Activated T-helper 1 cell treated with anti-CD3 and anti-CD28 coated beads, Interleukin-12 subunit alpha, Interleukin-12 subunit beta, Interleukin-2, Interleukin-4 antibody, amounts not matched to agents 30 ng/mL and 10 ng/mL and 1 ng/mL, durations not matched to agents 14 hours and 24 hours and 36 hours (primary cell): ENCODE measurements around the gene DSCAML1. TPM values are rescaled to one million over a fixed set of nuclear protein-coding genes. Genes with fewer than 3 reads are reported as not detected.
A peak's percentile ranks its signal among the peaks of the same experiment; 100 is the strongest.

Experiments used
- DNase-seq: peaks from one replicate; pipeline ENCODE4 v3.0.0; 2021; ENCODE audit warnings: low spot score
- H3K27ac Mint-ChIP-seq: one replicate; pipeline ENCODE4 v1.8.0; 2021; ENCODE audit warnings: mild to moderate bottlenecking, mixed read lengths
- H3K27me3 Mint-ChIP-seq: one replicate; pipeline ENCODE4 v1.8.0; 2022; ENCODE audit warnings: mild to moderate bottlenecking, moderate library complexity, mixed read lengths; ENCODE audit not compliant: insufficient read depth
- H3K36me3 Mint-ChIP-seq: one replicate; pipeline ENCODE4 v1.8.0; 2021; ENCODE audit warnings: low read depth, mixed read lengths
- H3K4me1 Mint-ChIP-seq: one replicate; pipeline ENCODE4 v1.8.0; 2021; ENCODE audit warnings: low read depth, mixed read lengths
- H3K4me3 Mint-ChIP-seq: one replicate; pipeline ENCODE4 v1.8.0; 2021; ENCODE audit warnings: mild to moderate bottlenecking, moderate library complexity, mixed read lengths
- H3K9me3 Mint-ChIP-seq: one replicate; pipeline ENCODE4 v1.8.0; 2021; ENCODE audit warnings: mixed read lengths
- intact Hi-C: fragments of 100-400 bp; cut with micrococcal nuclease; formaldehyde crosslinking; loops from one replicate; pipeline ENCODE4 v1.15.1; 2024
- total RNA-seq: library from RNA; stranded (reverse); gene quantifications from 2 replicates; pipeline ENCODE4 v1.2.3, GENCODE V29; 2022

The DSCAML1 gene
- total RNA-seq, 1 donor from 2014 or later = not detected

- Mint-ChIP-seq H3K9me3 (no peaks in the 10 kb centered on the region), H3K4me1 (no peaks in the 10 kb centered on the region), H3K4me3 (no peak overlapping the region), H3K36me3 (no peaks in the 10 kb centered on the region), H3K27me3 (no peaks in the 10 kb centered on the region), H3K27ac (no peak overlapping the region)
- DNase-seq = no peak
- intact Hi-C loops = no loop called here
Observed at GRCh38 chr11:117470576-117470975, 326.4 kb downstream of the DSCAML1 start.

- DNase-seq = no peak
- no peaks in the 10 kb centered on the region for H3K9me3 Mint-ChIP-seq
- no peaks in the 10 kb centered on the region for H3K36me3 Mint-ChIP-seq
- H3K27ac Mint-ChIP-seq = no peak overlapping the region
- H3K4me3 Mint-ChIP-seq = no peak overlapping the region
- no peaks in the 10 kb centered on the region for H3K4me1 Mint-ChIP-seq
- intact Hi-C loops = no loop called here
- H3K27me3 Mint-ChIP-seq = no peaks in the 10 kb centered on the region
Observed at GRCh38 chr11:117468888-117469287, 328.1 kb downstream of the DSCAML1 start.

GRCh38 chr11:117467770-117468169 lies 329.2 kb downstream of the DSCAML1 start:
- Mint-ChIP-seq H3K36me3 (no peaks in the 10 kb centered on the region), H3K4me1 (no peaks in the 10 kb centered on the region), H3K27ac (no peak overlapping the region), H3K27me3 (no peaks in the 10 kb centered on the region), H3K4me3 (no peak overlapping the region), H3K9me3 (no peaks in the 10 kb centered on the region)
- DNase-seq = no peak
- intact Hi-C loops = no loop called here

GRCh38 chr11:117466966-117467365 lies 330.1 kb downstream of the DSCAML1 start:
- peaks cover 2% of the 10 kb centered on the region for H3K27me3 Mint-ChIP-seq
- no peak overlapping the region for H3K27ac Mint-ChIP-seq
- H3K4me1 Mint-ChIP-seq = no peaks in the 10 kb centered on the region
- no peak for DNase-seq
- H3K4me3 Mint-ChIP-seq = no peak overlapping the region
- H3K9me3 Mint-ChIP-seq = no peaks in the 10 kb centered on the region
- intact Hi-C loops = no loop called here
- H3K36me3 Mint-ChIP-seq = no peaks in the 10 kb centered on the region

GRCh38 chr11:117465236-117465997 lies 331.6 kb downstream of the DSCAML1 start:
- Mint-ChIP-seq H3K4me3 (no peak overlapping the region), H3K27me3 (peaks cover 2% of the 10 kb centered on the region), H3K27ac (no peak overlapping the region), H3K36me3 (no peaks in the 10 kb centered on the region), H3K9me3 (no peaks in the 10 kb centered on the region), H3K4me1 (no peaks in the 10 kb centered on the region)
- intact Hi-C loops = no loop called here
- no peak for DNase-seq

GRCh38 chr11:117464778-117465177 lies 332.2 kb downstream of the DSCAML1 start:
- no peak for DNase-seq
- Mint-ChIP-seq H3K27me3 (peaks cover 2% of the 10 kb centered on the region), H3K27ac (no peak overlapping the region), H3K36me3 (no peaks in the 10 kb centered on the region), H3K4me3 (no peak overlapping the region), H3K4me1 (no peaks in the 10 kb centered on the region), H3K9me3 (no peaks in the 10 kb centered on the region)
- intact Hi-C loops = no loop called here

- Mint-ChIP-seq H3K27ac (no peak overlapping the region), H3K27me3 (peaks cover 2% of the 10 kb centered on the region), H3K4me1 (no peaks in the 10 kb centered on the region), H3K36me3 (no peaks in the 10 kb centered on the region), H3K9me3 (no peaks in the 10 kb centered on the region), H3K4me3 (no peak overlapping the region)
- no peak for DNase-seq
- intact Hi-C loops = no loop called here
Observed at GRCh38 chr11:117462864-117463247, 334.2 kb downstream of the DSCAML1 start.

GRCh38 chr11:117462183-117462863 lies 334.7 kb downstream of the DSCAML1 start:
- H3K9me3 Mint-ChIP-seq = no peaks in the 10 kb centered on the region
- no peaks in the 10 kb centered on the region for H3K36me3 Mint-ChIP-seq

GRCh38 chr11:117461396-117462182 lies 335.4 kb downstream of the DSCAML1 start:
- Mint-ChIP-seq H3K36me3 (no peaks in the 10 kb centered on the region), H3K9me3 (no peaks in the 10 kb centered on the region), H3K4me1 (no peaks in the 10 kb centered on the region), H3K27me3 (peaks cover 2% of the 10 kb centered on the region), H3K27ac (peak overlapping the region; percentile 55), H3K4me3 (no peak overlapping the region)
- no peak for DNase-seq
- intact Hi-C loops = no loop called here

More at GRCh38 chr11:117462183-117462863, 334.7 kb downstream of the DSCAML1 start:
- Mint-ChIP-seq H3K27ac (no peak overlapping the region), H3K4me3 (no peak overlapping the region), H3K27me3 (peaks cover 2% of the 10 kb centered on the region), H3K4me1 (no peaks in the 10 kb centered on the region)
- intact Hi-C loops = no loop called here
- no peak for DNase-seq

- Mint-ChIP-seq H3K4me1 (no peaks in the 10 kb centered on the region), H3K27me3 (peaks cover 2% of the 10 kb centered on the region), H3K27ac (no peak overlapping the region), H3K4me3 (no peak overlapping the region), H3K36me3 (no peaks in the 10 kb centered on the region), H3K9me3 (no peaks in the 10 kb centered on the region)
- intact Hi-C loops = no loop called here
- DNase-seq = no peak
Observed at GRCh38 chr11:117459979-117460300, 337.1 kb downstream of the DSCAML1 start.

- H3K36me3 Mint-ChIP-seq = no peaks in the 10 kb centered on the region
- H3K9me3 Mint-ChIP-seq = peaks cover under 1% of the 10 kb centered on the region
- intact Hi-C loops = no loop called here
- H3K27ac Mint-ChIP-seq = no peak overlapping the region
- H3K4me1 Mint-ChIP-seq = no peaks in the 10 kb centered on the region
- H3K27me3 Mint-ChIP-seq = peaks cover 2% of the 10 kb centered on the region
- no peak overlapping the region for H3K4me3 Mint-ChIP-seq
- no peak for DNase-seq
Observed at GRCh38 chr11:117459123-117459978, 337.7 kb downstream of the DSCAML1 start.

- H3K36me3 Mint-ChIP-seq = no peaks in the 10 kb centered on the region
- intact Hi-C loops = no loop called here
- H3K4me3 Mint-ChIP-seq = no peak overlapping the region
- no peaks in the 10 kb centered on the region for H3K4me1 Mint-ChIP-seq
- DNase-seq = no peak
- peak overlapping the region; percentile 42 for H3K27ac Mint-ChIP-seq
- peaks cover 5% of the 10 kb centered on the region for H3K9me3 Mint-ChIP-seq
- peaks cover 3% of the 10 kb centered on the region for H3K27me3 Mint-ChIP-seq
Observed at GRCh38 chr11:117458275-117459122, 338.5 kb downstream of the DSCAML1 start.
